ENCODE measurements around the gene PGGHG. TPM values are rescaled to one million over a fixed set of nuclear protein-coding genes. Genes with fewer than 3 reads are reported as not detected.

The PGGHG gene
- total and polyA plus RNA-seq, 10 of the 15 experiments (the other 5 are each of a cell fraction or from before 2014, with no cell fraction given): 0.10 to 8.3 (median 1.8) TPM

DNA sequence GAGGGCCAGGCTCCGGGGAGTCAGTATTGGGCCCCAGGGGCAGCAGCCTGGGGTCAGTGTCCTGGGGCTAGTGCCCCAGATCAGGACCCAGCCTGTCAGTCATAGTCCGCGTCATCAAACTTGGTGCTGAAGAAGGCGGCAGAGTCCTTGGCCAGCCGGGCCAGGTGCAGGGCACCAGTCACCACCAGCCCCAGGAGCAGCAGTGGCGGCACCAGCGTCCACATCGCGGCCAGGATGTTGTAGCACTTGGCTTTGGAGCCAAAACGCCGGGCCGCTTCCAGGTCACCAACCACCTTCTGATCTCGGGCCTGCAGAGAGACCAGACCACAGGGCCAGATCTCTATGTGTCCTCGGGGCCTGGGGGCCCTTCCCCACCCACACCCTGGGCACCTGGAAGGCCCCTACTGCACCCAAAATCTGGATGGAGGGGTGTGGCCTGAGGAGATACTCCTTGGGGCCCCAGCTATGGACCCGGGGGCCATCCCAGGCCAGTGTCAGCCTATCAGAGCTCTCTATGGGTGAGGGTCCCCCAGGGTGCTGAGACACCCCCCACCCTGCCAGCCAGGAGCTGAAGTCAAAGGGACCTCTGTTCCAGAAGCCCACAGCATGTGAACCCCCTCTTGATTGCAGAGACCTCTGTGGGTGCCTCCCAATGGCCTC is 9.6 kb downstream of the PGGHG start:
- no peak for ATAC-seq
- intact Hi-C loops (cut with micrococcal nuclease; ENCODE audit: unreplicated experiment): no loop called here
- 68% methylated on average over 15 of the region's 15 CpGs for WGBS (ENCODE audit: insufficient coverage, insufficient replicate concordance, low lambda C conversion rate, missing lambda C conversion rate)
- H3K4me2 ChIP-seq (ENCODE audit: control insufficient read depth, insufficient read depth): no peak overlapping the region
- no peaks in the 10 kb centered on the region for H3K36me3 ChIP-seq (ENCODE audit: control insufficient read depth in 2 of 2, insufficient read depth in 2 of 2, low read length in 1 of 2)
- no peaks in the 10 kb centered on the region; a peak in 1 of 4 replicates for H3K27me3 ChIP-seq (replicated peaks in 1 of 2; ENCODE audit: control insufficient read depth in 2 of 2, insufficient read depth in 2 of 2, low read length in 1 of 2)
- H3K9ac ChIP-seq (ENCODE audit: control insufficient read depth, insufficient read depth, low read length): no peak overlapping the region
- CTCF ChIA-PET: no interaction called here
- H3K27ac ChIP-seq (ENCODE audit: control insufficient read depth, insufficient read depth): no peak overlapping the region
- POLR2A ChIA-PET: no interaction called here
- SMC1A ChIA-PET (ENCODE audit: uncharacterized antibody, unreplicated experiment): no interaction called here
- TF ChIP-seq MYB (IDR thresholded peaks at IDR 0.05; ENCODE audit: borderline replicate concordance, low read depth, low read length): no peak
- no peak for TF ChIP-seq TARDBP (IDR thresholded peaks at IDR 0.05; ENCODE audit: borderline replicate concordance)
- no peak for TF ChIP-seq GATAD2B (conservative IDR thresholded peaks at IDR 0.05; ENCODE audit: low read depth)
- TF ChIP-seq ZBED1 (IDR thresholded peaks at IDR 0.05; ENCODE audit: borderline replicate concordance): no peak
- TF ChIP-seq SMC3 (IDR thresholded peaks at IDR 0.05; ENCODE audit: borderline replicate concordance, low read length): no peak
- TF ChIP-seq GABPA (IDR thresholded peaks at IDR 0.05; ENCODE audit: low read depth): no peak
- TF ChIP-seq, protein P1, sequence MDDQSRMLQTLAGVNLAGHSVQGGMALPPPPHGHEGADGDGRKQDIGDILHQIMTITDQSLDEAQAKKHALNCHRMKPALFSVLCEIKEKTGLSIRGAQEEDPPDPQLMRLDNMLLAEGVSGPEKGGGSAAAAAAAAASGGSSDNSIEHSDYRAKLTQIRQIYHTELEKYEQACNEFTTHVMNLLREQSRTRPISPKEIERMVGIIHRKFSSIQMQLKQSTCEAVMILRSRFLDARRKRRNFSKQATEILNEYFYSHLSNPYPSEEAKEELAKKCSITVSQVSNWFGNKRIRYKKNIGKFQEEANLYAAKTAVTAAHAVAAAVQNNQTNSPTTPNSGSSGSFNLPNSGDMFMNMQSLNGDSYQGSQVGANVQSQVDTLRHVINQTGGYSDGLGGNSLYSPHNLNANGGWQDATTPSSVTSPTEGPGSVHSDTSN (IDR thresholded peaks at IDR 0.05; ENCODE audit: insufficient replicate concordance, low read depth, low read length): no peak
- TF ChIP-seq IKZF1 (conservative IDR thresholded peaks at IDR 0.05): no peak
- no peak for TF ChIP-seq SMAD1 (IDR thresholded peaks at IDR 0.05; ENCODE audit: low read depth, partially characterized antibody)
- TF ChIP-seq CEBPB (IDR thresholded peaks at IDR 0.05; ENCODE audit: borderline replicate concordance in 1 of 2, low read depth in 2 of 2, low read length in 2 of 2): no peak
- no peak for TF ChIP-seq BCL11A (IDR thresholded peaks at IDR 0.05; ENCODE audit: low read depth, low read length)
- TF ChIP-seq, protein P2, sequence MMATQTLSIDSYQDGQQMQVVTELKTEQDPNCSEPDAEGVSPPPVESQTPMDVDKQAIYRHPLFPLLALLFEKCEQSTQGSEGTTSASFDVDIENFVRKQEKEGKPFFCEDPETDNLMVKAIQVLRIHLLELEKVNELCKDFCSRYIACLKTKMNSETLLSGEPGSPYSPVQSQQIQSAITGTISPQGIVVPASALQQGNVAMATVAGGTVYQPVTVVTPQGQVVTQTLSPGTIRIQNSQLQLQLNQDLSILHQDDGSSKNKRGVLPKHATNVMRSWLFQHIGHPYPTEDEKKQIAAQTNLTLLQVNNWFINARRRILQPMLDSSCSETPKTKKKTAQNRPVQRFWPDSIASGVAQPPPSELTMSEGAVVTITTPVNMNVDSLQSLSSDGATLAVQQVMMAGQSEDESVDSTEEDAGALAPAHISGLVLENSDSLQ (IDR thresholded peaks at IDR 0.05): no peak
- TF ChIP-seq, protein P3, sequence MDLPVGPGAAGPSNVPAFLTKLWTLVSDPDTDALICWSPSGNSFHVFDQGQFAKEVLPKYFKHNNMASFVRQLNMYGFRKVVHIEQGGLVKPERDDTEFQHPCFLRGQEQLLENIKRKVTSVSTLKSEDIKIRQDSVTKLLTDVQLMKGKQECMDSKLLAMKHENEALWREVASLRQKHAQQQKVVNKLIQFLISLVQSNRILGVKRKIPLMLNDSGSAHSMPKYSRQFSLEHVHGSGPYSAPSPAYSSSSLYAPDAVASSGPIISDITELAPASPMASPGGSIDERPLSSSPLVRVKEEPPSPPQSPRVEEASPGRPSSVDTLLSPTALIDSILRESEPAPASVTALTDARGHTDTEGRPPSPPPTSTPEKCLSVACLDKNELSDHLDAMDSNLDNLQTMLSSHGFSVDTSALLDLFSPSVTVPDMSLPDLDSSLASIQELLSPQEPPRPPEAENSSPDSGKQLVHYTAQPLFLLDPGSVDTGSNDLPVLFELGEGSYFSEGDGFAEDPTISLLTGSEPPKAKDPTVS (IDR thresholded peaks at IDR 0.05; ENCODE audit: low read depth, low read length): no peak
- no peak for DNase-seq (ENCODE audit: low read depth, low spot score)
- no peaks in the 10 kb centered on the region for H4K20me1 ChIP-seq (ENCODE audit: control insufficient read depth, insufficient read depth)
- no peaks in the 10 kb centered on the region for H3K79me2 ChIP-seq (ENCODE audit: control insufficient read depth, insufficient read depth, low read length)
- H3K9me3 ChIP-seq (replicated peaks; ENCODE audit: control insufficient read depth, insufficient read depth, low read length): no peaks in the 10 kb centered on the region
- no peak overlapping the region for H3K4me3 ChIP-seq
- RAD21 ChIA-PET (ENCODE audit: unreplicated experiment): no interaction called here
- no peak overlapping the region for H2AFZ ChIP-seq (ENCODE audit: control insufficient read depth, low read depth, low read length)
- H3K4me1 ChIP-seq (ENCODE audit: control insufficient read depth, insufficient read depth, low read length): peaks cover 11% of the 10 kb centered on the region
- no TSS peak for BruUV-seq (replicated peaks)
- no peak for FAIRE-seq
- in situ Hi-C loops (cut with MboI): no loop called here

Data from GM12878 (cell line).